Body of pancreas (tissue), 4 donors: Measurements from ENCODE around the gene PCSK4.

ENCODE experiments used
- CTCF ChIP-seq, 7 experiments: fragments of 450-650 bp in 4 of 7; fragments of 200-600 bp in 3 of 7; sonication (generic) in 3 of 7; IDR thresholded peaks; one replicate each; pipeline ENCODE4 v1.5.1; 2016 to 2019; ENCODE audit warnings: antibody characterized with exemption in 7 of 7
- POLR2A ChIP-seq, 3 donors: fragments of 450-650 bp; IDR thresholded peaks; one replicate each; pipeline ENCODE4 v1.6.1; 2016; ENCODE audit warnings: antibody characterized with exemption in 3 of 3, mild to moderate bottlenecking in 2 of 3

DNA sequence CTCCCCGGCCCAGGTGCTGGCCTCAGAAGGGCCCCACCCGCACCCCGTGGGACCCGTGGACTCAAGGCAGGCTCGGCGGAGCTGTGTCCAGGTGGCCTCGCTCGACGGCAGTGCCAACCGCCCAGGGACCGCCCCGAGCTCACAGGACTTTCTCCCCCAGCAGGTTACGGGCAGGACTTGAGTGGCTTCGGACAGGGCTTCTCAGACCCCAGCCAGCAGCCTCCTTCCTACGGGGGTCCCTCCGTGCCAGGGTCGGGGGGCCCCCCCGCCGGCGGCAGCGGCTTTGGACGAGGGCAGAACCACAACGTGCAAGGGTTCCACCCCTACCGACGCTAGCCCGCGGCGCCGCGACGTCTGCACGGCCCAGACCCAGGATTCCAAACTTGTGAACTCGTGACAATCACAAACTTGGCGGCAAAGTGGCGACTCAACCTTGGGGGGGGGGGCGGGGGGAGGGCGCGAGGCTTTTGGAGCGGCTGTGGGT is 55.5 kb downstream of the PCSK4 start:
- TF ChIP-seq CTCF (IDR thresholded peaks at IDR 0.05): no peak
- TF ChIP-seq POLR2A (IDR thresholded peaks at IDR 0.05): no peak
